Middle frontal gyrus (tissue), 1 donor: ENCODE measurements around the gene TDRD9.
"Not testable (repeated sequence)": the region's sequence is repeated elsewhere in the genome, so short reads cannot be mapped to it uniquely, and the experiment has no call there.

Experiments used
- DNase-seq: peaks from one replicate; pipeline ENCODE4 v3.0.0-alpha.2; 2015; ENCODE audit warnings: low spot score; ENCODE audit errors: extremely low spot score

The TDRD9 gene

DNA sequence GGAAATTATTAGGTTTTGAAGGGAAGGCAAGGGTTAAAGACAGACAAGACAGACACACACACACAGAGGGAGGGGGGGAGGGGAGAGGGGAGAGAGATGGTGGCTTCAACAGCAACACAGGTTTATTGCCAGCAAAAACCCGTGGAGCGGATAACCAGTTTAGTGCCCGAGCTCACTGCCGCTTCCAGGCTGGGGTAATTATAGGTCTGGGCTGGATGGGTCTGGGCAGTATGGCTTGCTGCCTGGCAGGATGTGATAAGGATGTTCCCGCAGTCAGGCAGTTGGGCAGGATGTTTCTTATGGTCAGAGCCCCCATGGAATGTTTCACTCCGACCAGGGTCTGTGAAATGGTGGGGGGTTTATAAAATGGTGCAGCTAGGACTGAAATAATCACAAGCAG, 4.4 kb upstream of the TDRD9 start:
- DNase-seq: no peak

DNA sequence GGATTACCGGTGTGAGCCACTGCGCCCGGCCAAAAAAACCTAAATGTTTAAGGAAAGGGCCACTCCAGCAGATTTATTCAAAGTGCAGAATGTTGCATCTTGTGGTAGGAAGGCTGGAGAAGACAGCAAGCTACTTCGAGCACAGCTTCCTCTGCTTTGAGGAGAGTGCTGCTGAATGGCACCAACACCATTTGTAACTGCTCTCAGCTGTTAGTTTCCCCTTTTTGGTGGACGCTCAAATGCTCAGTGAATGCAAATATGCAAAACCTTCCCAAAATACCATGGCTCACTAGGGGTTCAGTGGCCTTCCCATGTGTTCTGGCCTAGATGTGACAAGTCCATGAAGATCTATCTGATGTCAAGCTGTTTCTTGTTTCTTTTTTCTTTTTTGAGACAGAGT, 2.9 kb upstream of the TDRD9 start:
- no peak for DNase-seq

- DNase-seq: no peak
Observed at GRCh38 chr14:103927566-103927965, 690 bp upstream of the TDRD9 start.

DNA sequence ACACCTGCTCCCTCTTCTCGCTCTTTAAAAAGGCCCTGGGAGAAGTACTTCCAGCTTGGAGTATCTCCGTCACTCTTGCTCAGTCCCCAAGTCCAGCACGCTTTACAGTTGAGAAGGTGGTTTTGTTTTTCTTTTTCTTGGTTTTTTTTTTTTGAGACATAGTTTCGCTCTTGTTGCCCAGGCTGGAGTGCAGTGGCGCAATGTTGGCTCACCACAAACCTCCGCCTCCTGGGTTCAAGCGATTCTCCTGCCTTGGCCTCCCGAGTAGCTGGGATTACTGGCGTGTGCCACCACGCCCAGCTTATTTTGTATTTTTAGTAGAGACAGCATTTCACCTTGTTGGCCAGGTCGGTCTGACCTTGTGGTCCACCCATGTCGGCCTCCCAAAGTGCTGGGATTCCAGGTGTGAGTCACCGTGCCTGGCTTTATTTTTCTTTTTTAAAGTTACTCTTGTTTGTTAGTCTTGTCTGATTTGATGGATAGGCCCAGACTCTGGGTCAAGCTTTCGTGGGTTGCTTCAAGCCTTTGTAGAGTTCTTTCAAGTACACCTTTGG, 1.9 kb downstream of the TDRD9 start:
- no peak for DNase-seq

- no peak for DNase-seq
Observed at GRCh38 chr14:103931422-103931821, 3.2 kb downstream of the TDRD9 start.

DNA sequence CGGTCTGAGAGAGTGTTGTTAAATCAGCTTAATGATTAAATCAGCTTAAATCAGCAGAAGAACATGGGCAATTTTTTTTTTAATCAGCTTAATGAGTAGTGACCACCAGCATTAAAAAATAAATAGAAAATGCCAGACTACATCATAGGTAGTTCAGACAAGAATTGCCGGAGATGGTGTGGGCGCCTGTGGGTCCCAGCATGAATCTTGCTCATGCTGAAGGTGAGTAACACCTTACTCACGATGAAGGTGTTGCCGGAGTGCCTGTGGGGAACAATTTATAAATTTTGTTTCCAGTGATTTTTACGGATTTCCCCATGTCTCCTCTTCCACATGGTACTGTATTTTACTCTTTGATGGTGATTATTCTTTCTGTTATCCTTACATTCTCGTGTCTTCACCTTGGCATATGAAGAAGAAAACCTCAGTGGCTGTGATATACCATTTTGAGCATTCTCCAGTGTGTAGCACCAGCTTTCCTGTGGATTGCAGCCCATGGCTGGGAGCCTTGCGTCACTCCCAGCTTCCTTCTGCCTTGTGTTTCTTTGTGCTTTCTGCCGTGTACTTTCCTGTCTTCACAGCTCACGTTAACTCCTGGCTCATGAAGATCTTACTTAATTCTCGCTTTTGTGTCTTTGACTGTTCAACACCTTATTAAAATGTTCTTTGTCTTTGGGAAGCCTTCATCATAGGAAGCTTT, 4.7 kb downstream of the TDRD9 start:
- no peak for DNase-seq

DNA sequence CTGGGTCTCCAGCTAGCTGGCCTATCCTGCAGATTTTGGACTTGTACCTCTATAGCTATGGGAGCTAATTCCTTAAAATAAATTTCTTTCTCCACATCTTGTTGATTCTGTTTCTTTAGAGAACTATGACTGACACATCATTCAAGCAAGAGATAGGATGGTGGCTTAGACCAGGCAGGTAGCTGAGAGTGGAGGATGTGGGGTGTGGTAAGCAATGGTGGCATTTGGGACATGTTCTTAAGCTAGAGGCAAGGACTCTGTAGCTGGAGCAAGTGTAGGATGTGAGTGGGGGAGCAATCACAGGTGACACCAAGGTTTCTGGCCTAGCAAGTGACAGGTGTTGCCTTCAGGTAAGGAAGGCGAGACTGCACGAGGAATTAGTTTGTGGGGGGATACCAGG, 6.8 kb downstream of the TDRD9 start:
- DNase-seq: no peak

GRCh38 chr14:103941462-103941861, 13.2 kb downstream of the TDRD9 start:
- no peak for DNase-seq

DNA sequence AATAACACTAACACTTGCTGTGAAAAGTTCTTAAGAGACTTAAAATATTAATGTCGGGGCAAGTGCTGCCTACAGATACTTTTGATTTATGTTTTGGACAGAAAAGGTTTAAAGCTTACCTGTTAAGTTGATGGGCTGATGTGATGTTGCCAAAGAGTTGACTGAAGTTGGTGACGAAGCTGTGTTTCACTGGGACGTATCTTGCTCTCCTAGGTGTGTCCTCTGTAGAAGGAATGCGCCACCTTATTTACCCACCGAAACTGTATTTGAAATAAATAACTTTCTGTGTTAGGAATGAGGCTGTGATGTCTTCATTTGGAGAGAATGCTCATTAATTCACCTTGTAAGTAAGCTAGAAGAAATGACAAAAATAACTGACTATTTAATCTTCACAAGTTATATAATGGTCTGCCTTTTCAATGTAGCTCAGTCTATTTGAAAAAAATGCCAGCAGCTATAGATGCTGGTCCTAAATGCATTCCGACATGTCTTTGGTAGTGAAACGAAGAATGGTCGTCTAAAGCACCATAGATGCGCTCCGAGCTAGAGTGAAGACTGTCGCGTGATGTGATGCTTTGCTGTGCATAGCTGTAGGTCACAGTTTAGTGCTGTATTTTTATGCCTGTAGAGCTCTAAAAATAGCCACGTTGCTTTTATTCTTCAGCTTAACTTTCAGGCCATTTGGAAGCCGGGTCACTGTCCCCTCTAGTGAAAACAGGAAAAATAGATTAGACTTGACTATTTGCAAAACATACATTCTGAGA, 13.9 kb downstream of the TDRD9 start, which contains the start of gene RD3L:
TSS of gene RD3L (minus strand) at position 557 of the 764 bp plus-strand sequence. CDS start 834 bp downstream, outside the sequence.
- DNase-seq: no peak

DNA sequence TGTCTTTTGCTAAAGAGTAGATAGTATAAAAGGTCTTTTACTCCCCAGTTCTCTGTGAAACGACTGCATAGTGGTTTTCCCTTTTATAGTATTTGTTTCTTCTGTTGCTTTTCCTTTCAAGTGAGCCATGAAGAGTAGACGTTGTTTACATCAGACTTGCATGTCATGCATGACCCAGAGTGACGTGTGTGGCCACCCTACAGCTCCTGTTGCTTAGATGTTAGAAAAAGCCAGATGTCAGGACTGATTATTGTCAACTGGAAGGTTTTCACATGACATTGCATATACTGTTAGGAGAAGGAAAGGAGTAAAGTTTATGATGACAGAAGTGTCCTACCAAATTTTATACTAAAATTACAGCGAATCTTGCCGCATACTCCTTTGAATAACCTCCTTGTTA, 15.4 kb downstream of the TDRD9 start:
- no peak for DNase-seq

DNA sequence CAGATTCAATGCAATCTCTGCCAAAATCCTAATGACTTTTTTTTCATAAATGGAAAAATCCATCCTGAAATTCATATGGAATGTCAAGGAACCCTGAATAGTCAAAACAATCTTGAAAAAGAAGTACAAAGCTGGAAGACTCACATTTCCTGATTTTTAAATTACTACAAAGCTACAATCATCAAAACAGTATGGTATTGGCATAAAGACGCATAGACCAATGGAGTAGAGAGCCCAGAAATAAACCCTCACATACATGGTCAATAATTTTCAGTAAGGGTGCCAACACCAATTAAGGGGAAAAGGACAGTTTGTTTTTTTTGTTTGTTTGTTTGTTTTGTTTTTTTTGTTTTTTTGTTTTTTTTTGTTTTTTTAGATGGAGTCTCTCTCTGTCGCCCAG, 18.7 kb downstream of the TDRD9 start:
- DNase-seq: no peak

DNA sequence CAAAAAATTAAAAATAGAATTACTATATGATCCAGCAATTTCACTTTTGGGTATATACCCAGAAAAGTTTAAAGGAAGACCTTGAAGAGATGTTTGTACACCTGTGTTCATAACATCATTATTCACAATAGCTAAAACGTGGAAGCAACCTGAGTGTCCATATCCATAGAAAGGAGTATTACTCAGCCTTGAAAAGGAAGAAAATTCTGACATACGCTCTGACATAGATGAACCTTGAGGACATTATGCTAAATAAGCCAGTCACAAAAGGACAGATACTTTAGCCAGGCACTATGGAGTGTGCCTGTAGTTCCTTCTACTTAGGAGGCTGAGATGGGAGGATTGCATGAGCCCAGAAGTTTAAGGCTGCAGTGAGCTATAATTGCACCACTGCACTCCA, 20.2 kb downstream of the TDRD9 start:
- no peak for DNase-seq

- no peak for DNase-seq
Observed at GRCh38 chr14:103949131-103949790, 21.0 kb downstream of the TDRD9 start.

- DNase-seq: no peak
Observed at GRCh38 chr14:103960457-103961055, 32.3 kb downstream of the TDRD9 start.

GRCh38 chr14:103961928-103962578, 33.8 kb downstream of the TDRD9 start:
- DNase-seq: no peak

- DNase-seq: no peak
Observed at GRCh38 chr14:103966631-103967030, 38.4 kb downstream of the TDRD9 start.

DNA sequence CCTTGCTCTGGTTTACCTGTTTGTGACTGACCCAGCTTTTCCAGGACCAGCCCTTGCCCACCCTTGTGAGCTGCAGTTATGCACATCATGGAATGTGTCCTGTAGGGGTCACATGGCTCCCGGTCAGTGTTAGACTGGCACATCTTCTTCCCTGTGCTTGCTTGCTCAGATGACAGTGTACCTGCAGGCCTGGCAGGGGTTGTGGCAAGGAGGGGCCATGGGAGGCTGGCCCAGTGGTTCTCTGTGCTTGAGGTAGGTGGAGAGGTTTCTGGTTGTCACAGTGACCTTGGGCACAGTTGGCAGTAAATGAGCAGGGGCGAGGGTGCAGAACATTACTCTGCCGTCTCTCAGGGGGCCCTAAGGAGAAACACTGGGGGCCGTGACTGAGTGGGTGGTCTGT, 41.7 kb downstream of the TDRD9 start:
- no peak for DNase-seq

DNA sequence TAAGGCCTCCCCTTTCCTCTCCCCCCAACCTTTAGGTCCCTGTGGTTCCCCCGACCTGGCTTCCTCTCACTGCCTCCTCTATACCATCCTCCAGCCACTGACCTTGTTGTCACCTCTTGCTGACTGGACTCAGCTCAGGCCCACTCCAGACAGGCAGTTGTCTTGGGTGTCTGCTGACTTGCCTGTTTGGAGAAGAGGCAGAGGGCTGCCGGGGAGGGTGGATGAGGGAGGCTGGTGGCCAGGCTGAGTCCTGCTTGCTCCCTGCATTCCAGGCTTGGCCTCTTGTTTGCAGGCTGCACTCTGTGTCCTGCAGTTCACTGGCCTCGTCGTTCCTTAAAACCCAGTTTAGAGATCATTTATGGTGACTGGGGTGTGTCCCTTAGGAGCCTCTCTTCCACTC, 45.1 kb downstream of the TDRD9 start:
- DNase-seq: no peak

GRCh38 chr14:103974575-103974974, 46.3 kb downstream of the TDRD9 start:
- no peak for DNase-seq

DNA sequence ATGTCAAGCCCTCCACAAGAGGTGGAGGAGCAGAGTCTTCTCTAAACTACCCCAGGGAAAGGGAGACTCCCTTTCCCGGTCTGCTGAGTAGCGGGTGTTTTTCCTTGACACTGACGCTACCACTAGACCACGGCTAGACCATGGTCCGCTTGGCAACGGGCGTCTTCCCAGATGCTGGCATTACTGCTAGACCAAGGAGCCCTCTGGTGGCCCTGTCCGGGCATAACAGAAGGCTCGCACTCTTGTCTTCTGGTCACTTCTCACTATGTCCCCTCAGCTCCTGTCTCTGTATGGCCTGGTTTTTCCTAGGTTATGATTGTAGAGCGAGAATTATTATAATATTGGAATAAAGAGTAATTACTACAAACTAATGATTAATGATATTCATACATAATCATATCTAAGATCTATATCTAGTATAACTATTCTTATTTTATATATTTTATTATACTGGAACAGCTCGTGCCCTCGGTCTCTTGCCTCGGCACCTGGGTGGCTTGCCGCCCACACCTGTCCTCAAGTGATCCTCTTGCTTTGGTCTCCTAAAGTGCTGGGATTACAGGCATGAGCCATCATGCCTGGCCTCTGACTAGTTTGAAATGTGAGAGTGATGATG, 52.5 kb downstream of the TDRD9 start:
- not testable (repeated sequence) for DNase-seq

DNA sequence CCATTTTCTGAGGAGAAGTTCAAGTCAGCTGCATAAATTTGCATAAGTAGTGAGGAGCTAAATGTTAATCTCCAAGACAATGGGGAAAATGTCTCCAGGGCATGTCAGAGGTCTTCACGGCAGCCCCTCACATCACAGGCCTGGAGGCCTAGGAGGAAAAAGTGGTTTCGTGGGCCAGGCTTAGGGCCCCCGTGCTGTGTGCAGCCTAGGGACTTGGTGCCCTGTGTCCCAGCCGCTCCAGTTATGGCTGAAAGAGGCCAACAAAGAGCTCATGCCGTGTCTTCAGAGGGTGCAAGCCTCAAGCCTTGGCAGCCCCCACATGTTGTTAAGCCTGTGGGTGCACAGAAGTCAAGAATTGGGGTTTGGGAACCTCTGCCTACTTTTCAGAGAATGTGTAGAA, 55.9 kb downstream of the TDRD9 start:
- DNase-seq: no peak
